ENCODE data around the gene RPS14. TPM values are rescaled to one million over a fixed set of nuclear protein-coding genes. Genes with fewer than 3 reads are reported as not detected.

Gene RPS14
- total and polyA plus RNA-seq, 9 of the 15 experiments (the other 6 are each of a cell fraction or from before 2014, with no cell fraction given) = 1,824 to 5,983 (median 3,017) TPM

DNA sequence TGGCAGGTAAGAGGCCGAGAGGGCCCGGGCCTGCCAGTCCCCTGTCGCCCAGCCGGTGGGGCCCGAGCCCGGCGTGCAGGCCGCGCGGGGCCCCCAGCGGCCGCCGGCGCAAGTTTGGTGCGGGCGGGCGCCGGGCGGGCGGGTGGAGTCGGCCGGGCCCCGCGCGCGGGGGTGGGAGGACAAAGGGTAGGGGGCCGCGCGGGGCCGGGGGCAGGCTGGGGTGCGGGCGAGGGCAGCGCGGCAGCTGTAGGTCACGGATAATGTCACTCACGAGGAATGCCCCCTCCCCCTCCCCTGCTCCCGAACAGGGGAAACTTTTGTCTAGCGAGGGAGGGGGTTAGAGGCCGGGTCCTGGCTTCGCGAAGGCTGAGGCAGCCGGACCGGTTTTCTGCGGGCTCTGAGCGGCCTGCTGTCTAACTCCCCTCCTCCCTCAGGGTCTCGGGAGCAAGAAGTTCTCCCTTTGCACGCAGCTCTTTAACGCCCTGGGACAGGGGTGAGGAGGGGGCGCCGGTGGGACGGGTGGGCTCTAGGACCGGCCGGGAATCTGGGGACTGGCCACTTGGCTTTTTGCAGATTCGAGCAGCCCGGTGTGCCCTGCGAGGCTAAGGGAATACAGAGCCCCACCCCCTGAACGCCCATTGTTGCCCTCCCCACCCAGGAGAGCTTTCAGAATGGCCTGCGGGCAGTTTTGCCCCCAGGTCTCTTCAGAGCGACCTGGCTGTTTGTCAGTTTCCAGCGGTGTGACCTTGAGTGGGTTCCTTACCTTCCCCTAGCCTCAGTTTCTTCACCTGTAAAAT, 37.1 kb upstream of the RPS14 start (continued):
- TF ChIP-seq, protein P1, sequence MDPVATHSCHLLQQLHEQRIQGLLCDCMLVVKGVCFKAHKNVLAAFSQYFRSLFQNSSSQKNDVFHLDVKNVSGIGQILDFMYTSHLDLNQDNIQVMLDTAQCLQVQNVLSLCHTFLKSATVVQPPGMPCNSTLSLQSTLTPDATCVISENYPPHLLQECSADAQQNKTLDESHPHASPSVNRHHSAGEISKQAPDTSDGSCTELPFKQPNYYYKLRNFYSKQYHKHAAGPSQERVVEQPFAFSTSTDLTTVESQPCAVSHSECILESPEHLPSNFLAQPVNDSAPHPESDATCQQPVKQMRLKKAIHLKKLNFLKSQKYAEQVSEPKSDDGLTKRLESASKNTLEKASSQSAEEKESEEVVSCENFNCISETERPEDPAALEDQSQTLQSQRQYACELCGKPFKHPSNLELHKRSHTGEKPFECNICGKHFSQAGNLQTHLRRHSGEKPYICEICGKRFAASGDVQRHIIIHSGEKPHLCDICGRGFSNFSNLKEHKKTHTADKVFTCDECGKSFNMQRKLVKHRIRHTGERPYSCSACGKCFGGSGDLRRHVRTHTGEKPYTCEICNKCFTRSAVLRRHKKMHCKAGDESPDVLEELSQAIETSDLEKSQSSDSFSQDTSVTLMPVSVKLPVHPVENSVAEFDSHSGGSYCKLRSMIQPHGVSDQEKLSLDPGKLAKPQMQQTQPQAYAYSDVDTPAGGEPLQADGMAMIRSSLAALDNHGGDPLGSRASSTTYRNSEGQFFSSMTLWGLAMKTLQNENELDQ (CRISPR knock-in tag; IDR thresholded peaks at IDR 0.05; ENCODE audit: borderline replicate concordance) = no peak
- TF ChIP-seq PHB (CRISPR knock-in tag; IDR thresholded peaks at IDR 0.05) = peak; percentile 58; the same call in 1 of the 2 replicates
- TF ChIP-seq RBM34 (IDR thresholded peaks at IDR 0.05; ENCODE audit: borderline replicate concordance, insufficient read depth, low read length) = no peak
- TF ChIP-seq TOE1 (IDR thresholded peaks at IDR 0.05; ENCODE audit: borderline replicate concordance) = peak; percentile 70; the same call in 1 of the 2 replicates
- no peak for TF ChIP-seq TOE1 (CRISPR knock-in tag; IDR thresholded peaks at IDR 0.05; ENCODE audit: borderline replicate concordance, low read depth)
- no peak for TF ChIP-seq JUNB (CRISPR knock-in tag; conservative IDR thresholded peaks at IDR 0.05)
- TF ChIP-seq, protein P2, sequence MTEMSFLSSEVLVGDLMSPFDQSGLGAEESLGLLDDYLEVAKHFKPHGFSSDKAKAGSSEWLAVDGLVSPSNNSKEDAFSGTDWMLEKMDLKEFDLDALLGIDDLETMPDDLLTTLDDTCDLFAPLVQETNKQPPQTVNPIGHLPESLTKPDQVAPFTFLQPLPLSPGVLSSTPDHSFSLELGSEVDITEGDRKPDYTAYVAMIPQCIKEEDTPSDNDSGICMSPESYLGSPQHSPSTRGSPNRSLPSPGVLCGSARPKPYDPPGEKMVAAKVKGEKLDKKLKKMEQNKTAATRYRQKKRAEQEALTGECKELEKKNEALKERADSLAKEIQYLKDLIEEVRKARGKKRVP (CRISPR knock-in tag; IDR thresholded peaks at IDR 0.05) = no peak
- no peak for TF ChIP-seq TAF15 (IDR thresholded peaks at IDR 0.05; ENCODE audit: low read depth, low read length)
- no peak for TF ChIP-seq PTBP1 (IDR thresholded peaks at IDR 0.05; ENCODE audit: low read depth, low read length)
- TF ChIP-seq, protein P3, sequence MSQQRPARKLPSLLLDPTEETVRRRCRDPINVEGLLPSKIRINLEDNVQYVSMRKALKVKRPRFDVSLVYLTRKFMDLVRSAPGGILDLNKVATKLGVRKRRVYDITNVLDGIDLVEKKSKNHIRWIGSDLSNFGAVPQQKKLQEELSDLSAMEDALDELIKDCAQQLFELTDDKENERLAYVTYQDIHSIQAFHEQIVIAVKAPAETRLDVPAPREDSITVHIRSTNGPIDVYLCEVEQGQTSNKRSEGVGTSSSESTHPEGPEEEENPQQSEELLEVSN (IDR thresholded peaks at IDR 0.05; ENCODE audit: borderline replicate concordance in 1 of 2, extremely low read depth in 1 of 2, insufficient read depth in 1 of 2, insufficient read length in 1 of 2, low read depth in 1 of 2, low read length in 1 of 2, poor library complexity in 1 of 2, severe bottlenecking in 1 of 2) = peak; percentile 7 to 58
- TF ChIP-seq POLR2B (IDR thresholded peaks at IDR 0.05; ENCODE audit: low read depth, partially characterized antibody) = no peak
- TF ChIP-seq ADNP (tag; IDR thresholded peaks at IDR 0.05) = peak; percentile 94
- no peak for TF ChIP-seq ARID1B (IDR thresholded peaks at IDR 0.05)
- peak; percentile 34; the same call in 1 of the 2 replicates for TF ChIP-seq ZNF431 (CRISPR knock-in tag; IDR thresholded peaks at IDR 0.05)
- TF ChIP-seq RBFOX2 (IDR thresholded peaks at IDR 0.05; ENCODE audit: low read depth, low read length) = 0 out of 2 replicates have a peak, but pooled peaks have one; percentile 4
- TF ChIP-seq SIN3B (IDR thresholded peaks at IDR 0.05; ENCODE audit: low read depth) = 0 out of 2 replicates have a peak, but pooled peaks have one; percentile 25
- TF ChIP-seq BRD9 (IDR thresholded peaks at IDR 0.05; ENCODE audit: low read depth, partially characterized antibody) = no peak
- peak; percentile 54; the same call in 1 of the 2 replicates for TF ChIP-seq ZNF589 (CRISPR knock-in tag; IDR thresholded peaks at IDR 0.05; ENCODE audit: low read depth)
- no peak for TF ChIP-seq POLR2AphosphoS2 (IDR thresholded peaks at IDR 0.05; ENCODE audit: low read length)
- TF ChIP-seq XRCC5 (IDR thresholded peaks at IDR 0.05; ENCODE audit: low read depth, low read length) = no peak
- TF ChIP-seq ZKSCAN3 (CRISPR knock-in tag; IDR thresholded peaks at IDR 0.05) = no peak
- TF ChIP-seq ZNF174 (CRISPR knock-in tag; IDR thresholded peaks at IDR 0.05) = no peak
- TF ChIP-seq ASH1L (IDR thresholded peaks at IDR 0.05; ENCODE audit: borderline replicate concordance, low read depth, partially characterized antibody) = no peak
- 0 out of 2 replicates have a peak, but pooled peaks have one; percentile 41 for TF ChIP-seq BRD4 (IDR thresholded peaks at IDR 0.05)
